HFFc6 (cell line): ENCODE results near the gene SLC32A1. TPM values are rescaled to one million over a fixed set of nuclear protein-coding genes. Genes with fewer than 3 reads are reported as not detected.

Source experiments
- DNase-seq: peaks from one replicate; pipeline ENCODE4 v3.0.0-alpha.2; 2018
- H3K27ac Mint-ChIP-seq: 2 replicates; pipeline ENCODE4 v1.8.0; 2020; ENCODE audit warnings: mild to moderate bottlenecking, mixed read lengths
- H3K27me3 Mint-ChIP-seq: 2 replicates; pipeline ENCODE4 v1.8.0; 2021; ENCODE audit warnings: mild to moderate bottlenecking, moderate library complexity, mixed read lengths; ENCODE audit not compliant: insufficient read depth
- H3K36me3 Mint-ChIP-seq: 2 replicates; pipeline ENCODE4 v1.8.0; 2021; ENCODE audit warnings: low read depth, mixed read lengths
- H3K4me1 Mint-ChIP-seq: 2 replicates; pipeline ENCODE4 v1.8.0; 2020; ENCODE audit warnings: low read depth, mixed read lengths
- H3K4me3 Mint-ChIP-seq: 2 replicates; pipeline ENCODE4 v1.8.0; 2020; ENCODE audit warnings: mild to moderate bottlenecking, moderate library complexity, mixed read lengths
- H3K9me3 Mint-ChIP-seq: 2 replicates; pipeline ENCODE4 v1.8.0; 2020; ENCODE audit warnings: mild to moderate bottlenecking, mixed read lengths
- CTCF ChIP-seq: fragments of 200-600 bp; sonication (generic); IDR thresholded peaks from 2 replicates; pipeline ENCODE4 v1.5.0; 2021; ENCODE audit warnings: antibody characterized with exemption, mild to moderate bottlenecking
- total RNA-seq, 6 experiments: library from RNA; stranded (reverse); fragmentation: NEBNext Ultra II Directional; extraction: Animal tissue kit (Norgen Biotek cat#: 25700); gene quantifications; 2 replicates in 1 of 6; 3 replicates in 5 of 6; pipeline ENCODE4 v1.2.3, GENCODE V29; 2021

SLC32A1 gene
- total RNA-seq, 6 experiments from 2014 or later: not detected

- DNase-seq: no peak
- H3K4me1 Mint-ChIP-seq: peaks cover 11% of the 10 kb centered on the region
- no peaks in the 10 kb centered on the region for H3K9me3 Mint-ChIP-seq
- TF ChIP-seq CTCF: no peak
- H3K36me3 Mint-ChIP-seq: peaks cover 34% of the 10 kb centered on the region
- no peak overlapping the region for H3K4me3 Mint-ChIP-seq
- no peaks in the 10 kb centered on the region; the same call in 1 of the 2 replicates for H3K27me3 Mint-ChIP-seq
- no peak overlapping the region for H3K27ac Mint-ChIP-seq
Observed at GRCh38 chr20:38759106-38759505, 34.8 kb downstream of the SLC32A1 start.

DNA sequence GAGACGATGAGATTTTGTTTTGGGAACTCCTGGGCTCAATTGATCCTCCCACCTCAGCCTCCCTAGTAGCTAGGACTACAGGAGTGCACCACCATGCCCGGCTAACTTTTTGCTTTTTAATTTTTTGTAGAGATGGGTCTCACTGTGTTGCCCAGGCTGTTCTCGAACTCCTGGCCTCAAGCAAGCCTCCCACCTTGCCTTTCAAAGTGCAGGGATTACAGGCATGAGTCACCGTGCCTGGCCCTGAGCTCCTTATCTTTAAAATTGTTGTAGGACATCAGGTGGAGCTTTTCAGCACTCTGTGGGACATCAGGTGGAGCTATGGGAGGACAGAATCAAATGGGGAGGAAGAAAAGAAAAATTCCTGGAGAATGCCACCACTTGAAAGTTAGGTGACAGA, 36.7 kb downstream of the SLC32A1 start:
- Mint-ChIP-seq H3K4me3 (no peak overlapping the region), H3K27ac (no peak overlapping the region), H3K36me3 (peaks cover 30% of the 10 kb centered on the region), H3K4me1 (peaks cover 30% of the 10 kb centered on the region), H3K9me3 (no peaks in the 10 kb centered on the region), H3K27me3 (no peaks in the 10 kb centered on the region; the same call in 1 of the 2 replicates)
- TF ChIP-seq CTCF: no peak
- no peak for DNase-seq

GRCh38 chr20:38762174-38762573, 37.9 kb downstream of the SLC32A1 start:
- no peak overlapping the region for H3K27ac Mint-ChIP-seq
- no peaks in the 10 kb centered on the region for H3K9me3 Mint-ChIP-seq
- TF ChIP-seq CTCF: no peak
- peaks cover 25% of the 10 kb centered on the region for H3K36me3 Mint-ChIP-seq
- H3K4me3 Mint-ChIP-seq: no peak overlapping the region
- peaks cover 33% of the 10 kb centered on the region for H3K4me1 Mint-ChIP-seq
- no peaks in the 10 kb centered on the region; the same call in 1 of the 2 replicates for H3K27me3 Mint-ChIP-seq
- no peak for DNase-seq

DNA sequence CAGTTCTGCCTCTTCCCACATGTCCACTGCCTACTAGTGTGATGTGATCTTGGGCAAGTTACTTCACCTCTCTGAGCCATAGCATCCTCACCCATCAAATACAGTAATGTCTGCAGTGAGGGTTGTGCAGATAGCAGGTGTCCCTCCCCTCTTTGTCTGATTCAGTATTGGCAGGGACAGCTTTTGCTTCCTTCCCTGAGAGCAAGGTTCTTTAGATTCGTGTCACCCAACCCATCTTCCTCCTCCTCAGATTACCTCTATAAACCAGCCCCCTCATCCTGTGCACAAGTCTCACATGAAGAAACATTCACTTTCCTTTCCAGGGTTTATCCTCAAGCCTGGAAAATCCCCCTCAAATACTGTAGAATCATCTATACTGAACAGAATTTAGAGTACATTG, 39.3 kb downstream of the SLC32A1 start:
- H3K27ac Mint-ChIP-seq: no peak overlapping the region
- peaks cover 32% of the 10 kb centered on the region for H3K36me3 Mint-ChIP-seq
- DNase-seq: no peak
- H3K27me3 Mint-ChIP-seq: no peaks in the 10 kb centered on the region; the same call in 1 of the 2 replicates
- no peak for TF ChIP-seq CTCF
- no peaks in the 10 kb centered on the region for H3K9me3 Mint-ChIP-seq
- peaks cover 33% of the 10 kb centered on the region for H3K4me1 Mint-ChIP-seq
- H3K4me3 Mint-ChIP-seq: no peak overlapping the region

- peak; percentile 84 for DNase-seq
- no peaks in the 10 kb centered on the region; the same call in 1 of the 2 replicates for H3K27me3 Mint-ChIP-seq
- no peak for TF ChIP-seq CTCF
- peak overlapping the region; percentile 38; the same call in 1 of the 2 replicates for H3K4me3 Mint-ChIP-seq
- H3K4me1 Mint-ChIP-seq: peaks cover 33% of the 10 kb centered on the region
- no peaks in the 10 kb centered on the region for H3K9me3 Mint-ChIP-seq
- H3K27ac Mint-ChIP-seq: peak overlapping the region; percentile 76
- peaks cover 32% of the 10 kb centered on the region for H3K36me3 Mint-ChIP-seq
Observed at GRCh38 chr20:38764567-38765318, 40.5 kb downstream of the SLC32A1 start.
